Measurements from ENCODE around the gene OTULIN. TPM values are rescaled to one million over a fixed set of nuclear protein-coding genes. Genes with fewer than 3 reads are reported as not detected.

The OTULIN gene
- total RNA-seq, 1 donor from 2014 or later = 22.4 TPM

GRCh38 chr5:14728459-14728938, 64.0 kb downstream of the OTULIN start:
- DNase-seq (ENCODE audit: missing footprints) = peak; percentile 35
- ATAC-seq = no peak
- intact Hi-C loops (cut with DNase I) = no loop called here

- intact Hi-C loops (cut with DNase I) = no loop called here
- no peak for ATAC-seq
These were observed 65.2 kb downstream of the OTULIN start for GRCh38 chr5:14729448-14730385.

GRCh38 chr5:14730466-14730865, 65.9 kb downstream of the OTULIN start:
- ATAC-seq (no peak), DNase-seq (ENCODE audit: missing footprints) (no peak)
- intact Hi-C loops (cut with DNase I) = no loop called here

More at GRCh38 chr5:14729448-14730385, 65.2 kb downstream of the OTULIN start:
- peak; percentile 43 for DNase-seq (ENCODE audit: missing footprints)

- intact Hi-C loops (cut with DNase I) = no loop called here
- DNase-seq (ENCODE audit: missing footprints) (peak; percentile 68), ATAC-seq (no peak)
These were observed 66.4 kb downstream of the OTULIN start for GRCh38 chr5:14730881-14731280.

- intact Hi-C loops (cut with DNase I) = no loop called here
- ATAC-seq (no peak), DNase-seq (ENCODE audit: missing footprints) (no peak)
These were observed 68.5 kb downstream of the OTULIN start for GRCh38 chr5:14732991-14733390.

GRCh38 chr5:14733661-14734060, 69.1 kb downstream of the OTULIN start:
- intact Hi-C loops (cut with DNase I) = no loop called here
- DNase-seq (ENCODE audit: missing footprints) (peak; percentile 61), ATAC-seq (no peak)

GRCh38 chr5:14734396-14734795, 69.9 kb downstream of the OTULIN start:
- ATAC-seq = no peak
- DNase-seq (ENCODE audit: missing footprints) = peak; percentile 44
- intact Hi-C loops (cut with DNase I) = no loop called here

GRCh38 chr5:14735944-14736343, 71.4 kb downstream of the OTULIN start:
- intact Hi-C loops (cut with DNase I) = no loop called here

GRCh38 chr5:14737291-14737690, 72.8 kb downstream of the OTULIN start:
- ATAC-seq (peak; percentile 51), DNase-seq (ENCODE audit: missing footprints) (peak; percentile 45)
- intact Hi-C loops (cut with DNase I) = no loop called here

More at GRCh38 chr5:14735944-14736343, 71.4 kb downstream of the OTULIN start:
- DNase-seq (ENCODE audit: missing footprints) (peak; percentile 55), ATAC-seq (peak; percentile 69)

GRCh38 chr5:14738050-14738449, 73.5 kb downstream of the OTULIN start:
- intact Hi-C loops (cut with DNase I) = no loop called here
- ATAC-seq (no peak), DNase-seq (ENCODE audit: missing footprints) (no peak)

GRCh38 chr5:14739538-14739937, 75.0 kb downstream of the OTULIN start:
- DNase-seq (ENCODE audit: missing footprints) = no peak
- ATAC-seq = no peak

GRCh38 chr5:14739981-14740380, 75.5 kb downstream of the OTULIN start:
- intact Hi-C loops (cut with DNase I) = no loop called here
- no peak for ATAC-seq
- no peak for DNase-seq (ENCODE audit: missing footprints)

More at GRCh38 chr5:14739538-14739937, 75.0 kb downstream of the OTULIN start:
- intact Hi-C loops (cut with DNase I) = no loop called here

- ATAC-seq (no peak), DNase-seq (ENCODE audit: missing footprints) (no peak)
- intact Hi-C loops (cut with DNase I) = no loop called here
These were observed 76.6 kb downstream of the OTULIN start for GRCh38 chr5:14741131-14741530.

- ATAC-seq (no peak), DNase-seq (ENCODE audit: missing footprints) (peak; percentile 53)
- intact Hi-C loops (cut with DNase I) = no loop called here
These were observed 77.4 kb downstream of the OTULIN start for GRCh38 chr5:14741801-14742440.

- ATAC-seq (no peak), DNase-seq (ENCODE audit: missing footprints) (no peak)
- intact Hi-C loops (cut with DNase I) = no loop called here
These were observed 78.0 kb downstream of the OTULIN start for GRCh38 chr5:14742498-14742897.

- ATAC-seq (no peak), DNase-seq (ENCODE audit: missing footprints) (no peak)
- intact Hi-C loops (cut with DNase I) = no loop called here
These were observed 79.2 kb downstream of the OTULIN start for GRCh38 chr5:14743601-14744295.

GRCh38 chr5:14744296-14745187, 80.0 kb downstream of the OTULIN start:
- peak; percentile 80 for ATAC-seq
- intact Hi-C loops (cut with DNase I) = no loop called here
- DNase-seq (ENCODE audit: missing footprints) = peak; percentile 64

GRCh38 chr5:14745188-14745563, 80.7 kb downstream of the OTULIN start:
- intact Hi-C loops (cut with DNase I) = no loop called here
- peak; percentile 47 for ATAC-seq
- no peak for DNase-seq (ENCODE audit: missing footprints)
